Panc1 (cell line): ENCODE data around the gene NDUFS8. TPM values are rescaled to one million over a fixed set of nuclear protein-coding genes. Genes with fewer than 3 reads are reported as not detected.
A peak's percentile ranks its signal among the peaks of the same experiment; 100 is the strongest.

ENCODE experiments used
- ATAC-seq: fragments of 200-7000 bp; cut with Tn5 transposase; 2 replicates; pipeline ENCODE4 v1.9.1; 2020; ENCODE audit warnings: mild to moderate bottlenecking, moderate library complexity
- BruUV-seq: library from RNA; stranded (reverse); fragments of 400-500 nt; replicated peaks from 2 replicates; lab custom pipeline; 2021; lab: Mats Ljungman, UMichigan
- CTCF ChIA-PET: fragments of 300-600 bp; sonication (Branson Sonifier 250); formaldehyde crosslinking; loops from one replicate; lab custom pipeline; 2022; ENCODE audit warnings: antibody characterized with exemption; lab: Charles Lee
- POLR2A ChIA-PET: fragments of 300-600 bp; sonication (Branson Sonifier 250); formaldehyde crosslinking; loops from one replicate; lab custom pipeline; 2022; ENCODE audit warnings: antibody characterized with exemption; lab: Charles Lee
- DNase-seq: peaks from one replicate; pipeline ENCODE4 v3.0.0-alpha.2; 2010; ENCODE audit warnings: low read depth, low spot score
- H3K27ac ChIP-seq: 2 replicates; pipeline ENCODE4 v1.5.1; 2011; ENCODE audit warnings: mild to moderate bottlenecking, low read length, inconsistent platforms
- H3K27me3 ChIP-seq: fragments of 200-500 bp; sonication (Bioruptor generic); 2 replicates; pipeline ENCODE4 v1.6.0; 2014; ENCODE audit warnings: low read length, inconsistent platforms; ENCODE audit not compliant: control insufficient read depth, insufficient read depth
- H3K36me3 ChIP-seq: fragments of 200-500 bp; sonication (Bioruptor generic); 2 replicates; pipeline ENCODE4 v1.5.1; 2014; ENCODE audit warnings: inconsistent platforms, mild to moderate bottlenecking, low read length, moderate library complexity; ENCODE audit not compliant: control insufficient read depth, insufficient read depth
- H3K4me1 ChIP-seq: 2 replicates; pipeline ENCODE4 v1.5.1; 2011; ENCODE audit warnings: inconsistent platforms, mild to moderate bottlenecking, low read length, moderate library complexity; ENCODE audit not compliant: control insufficient read depth, insufficient read depth
- H3K4me3 ChIP-seq, 2 experiments: 2 replicates each; pipeline ENCODE4 v1.5.1; 2011 to 2012; ENCODE audit warnings: low read depth in 2 of 2, low read length in 2 of 2, mild to moderate bottlenecking in 2 of 2, inconsistent platforms in 1 of 2, moderate library complexity in 1 of 2
- H3K9me3 ChIP-seq: fragments of 200-500 bp; sonication (Bioruptor generic); 2 replicates; pipeline ENCODE4 v1.5.1; 2014; ENCODE audit warnings: low read depth, mild to moderate bottlenecking, inconsistent platforms, low read length, moderate library complexity; ENCODE audit not compliant: control insufficient read depth, insufficient read depth
- CTCF ChIP-seq: fragments of 450-650 bp; IDR thresholded peaks from 2 replicates; pipeline ENCODE4 v1.5.1; 2017; ENCODE audit warnings: mild to moderate bottlenecking
- POLR2AphosphoS5 ChIP-seq: IDR thresholded peaks from 2 replicates; pipeline ENCODE4 v1.6.1; 2012; ENCODE audit warnings: mild to moderate bottlenecking, low read depth, low read length, moderate library complexity
- REST ChIP-seq, 2 experiments: IDR thresholded peaks; 2 replicates each; pipeline ENCODE4 v1.6.1; 2011 to 2012; ENCODE audit warnings: low read depth in 2 of 2, control low read depth in 1 of 2, low read length in 1 of 2, mild to moderate bottlenecking in 1 of 2, moderate library complexity in 1 of 2; ENCODE audit not compliant: insufficient read depth in 1 of 2
- SIN3A ChIP-seq: IDR thresholded peaks from 2 replicates; pipeline ENCODE4 v1.6.1; 2012; ENCODE audit warnings: low read depth, mild to moderate bottlenecking, low read length, moderate library complexity, borderline replicate concordance; ENCODE audit not compliant: insufficient read depth
- TCF7L2 ChIP-seq: IDR thresholded peaks from 2 replicates; pipeline ENCODE4 v1.6.1; 2011; ENCODE audit warnings: mild to moderate bottlenecking, low read depth, low read length, inconsistent platforms
- in situ Hi-C: cut with HindIII; loops from 2 replicates; pipeline ENCODE4 v1.10.0; 2016; ENCODE audit warnings: low sequenced_read_pairs, low pct_unique_long_range_greater_than_20kb
- intact Hi-C: fragments of 100-400 bp; cut with micrococcal nuclease; formaldehyde crosslinking; loops from one replicate; pipeline ENCODE4 v1.10.0; 2022; ENCODE audit not compliant: unreplicated experiment
- total RNA-seq: library from RNA; stranded (reverse); gene quantifications from one replicate; pipeline ENCODE4 v1.2.1, GENCODE V29; 2021; ENCODE audit not compliant: unreplicated experiment

Gene NDUFS8
- total RNA-seq, 1 experiment from 2014 or later: 289 TPM

- H3K27me3 ChIP-seq: no peaks in the 10 kb centered on the region
- in situ Hi-C loops: no loop called here
- DNase-seq (no peak), ATAC-seq (peak; percentile 84)
- H3K9me3 ChIP-seq: no peaks in the 10 kb centered on the region
- peak within 1 kb of the TSS; percentile 94 for H3K27ac ChIP-seq
- H3K36me3 ChIP-seq: peaks cover 5% of the 10 kb centered on the region; the same call in 1 of the 2 replicates
- peak within 1 kb of the TSS; percentile 72 to 92 for H3K4me3 ChIP-seq
- ChIA-PET CTCF (no interaction called here), POLR2A (interaction anchor here (0.6 kb wide), 1 partner anchor 154 kb away, joined by 3 read pairs; no protein-coding TSS in a partner anchor)
- peak; percentile 81 for TF ChIP-seq POLR2AphosphoS5
- TF ChIP-seq TCF7L2: no peak
- TF ChIP-seq SIN3A: 0 out of 2 replicates have a peak, but pooled peaks have one; percentile 60
- intact Hi-C loops: no loop called here
- BruUV-seq: no TSS peak
- peaks cover 33% of the 10 kb centered on the region for H3K4me1 ChIP-seq
Observed at GRCh38 chr11:68038718-68039525, 8.4 kb downstream of the NDUFS8 start, which contains the start of gene TCIRG1. Gene TCIRG1 (plus strand): TSS chr11:68039025. CDS start chr11:68041272, 2,247 bp downstream.

GRCh38 chr11:68039526-68040086, 9.1 kb downstream of the NDUFS8 start:
- H3K4me3 ChIP-seq: peak overlapping the region; percentile 72 to 92
- in situ Hi-C loops: no loop called here
- H3K36me3 ChIP-seq: peaks cover 2% of the 10 kb centered on the region; the same call in 1 of the 2 replicates
- H3K4me1 ChIP-seq: peaks cover 33% of the 10 kb centered on the region
- intact Hi-C loops: no loop called here
- BruUV-seq: no TSS peak
- ATAC-seq (no peak), DNase-seq (no peak)
- TF ChIP-seq SIN3A (no peak), POLR2AphosphoS5 (no peak), TCF7L2 (no peak), CTCF (no peak), REST (IDR thresholded peaks at IDR 0.05; ENCODE audit: insufficient read depth in 1 of 2, low read depth in 2 of 2, low read length in 1 of 2) (no peak)
- ChIA-PET CTCF (no interaction called here), POLR2A (interaction anchor here (0.6 kb wide), 1 partner anchor 80 kb away, joined by 3 read pairs; no protein-coding TSS in a partner anchor)
- no peaks in the 10 kb centered on the region for H3K27me3 ChIP-seq
- H3K27ac ChIP-seq: peak overlapping the region; percentile 94
- H3K9me3 ChIP-seq: no peaks in the 10 kb centered on the region
